Neural progenitor cell (in vitro differentiated cells): ENCODE measurements around the gene ALPL.

Source experiments
- CTCF ChIP-seq: fragments of 200-600 bp; sonication (generic); IDR thresholded peaks from 2 replicates; pipeline ENCODE4 v1.5.1; 2017; ENCODE audit warnings: antibody characterized with exemption, mild to moderate bottlenecking
- EZH2phosphoT487 ChIP-seq: fragments of 200-600 bp; sonication (generic); IDR thresholded peaks from 2 replicates; pipeline ENCODE4 v1.6.1; 2017; ENCODE audit warnings: antibody characterized with exemption

DNA sequence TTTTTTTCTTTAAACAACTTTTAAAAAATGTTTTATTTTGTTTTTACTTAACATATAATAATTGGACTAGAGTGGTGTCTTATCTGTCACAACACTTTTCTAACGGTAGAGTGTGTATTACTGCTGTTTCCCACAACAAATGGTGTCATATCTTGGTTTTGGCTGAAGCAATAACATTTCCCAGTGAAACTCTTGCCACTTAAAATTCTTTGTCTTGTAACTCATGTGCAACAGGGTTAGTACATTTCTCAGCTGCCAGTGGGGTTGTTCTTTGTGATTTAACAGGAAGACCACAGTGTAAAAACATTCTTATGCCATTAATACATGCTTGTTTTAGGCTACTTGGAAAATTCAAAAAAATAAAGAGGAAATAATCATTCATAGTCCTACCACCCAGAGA lies 43.5 kb downstream of the ALPL start:
- TF ChIP-seq CTCF (no peak), EZH2phosphoT487 (no peak)
